Suppressor macrophage treated with lipopolysaccharide for 4 hours (primary cell): ENCODE measurements around the gene HEXIM1.

ENCODE experiments used
- DNase-seq: peaks from one replicate; pipeline ENCODE4 v3.0.0-alpha.2; 2020

Gene HEXIM1

DNA sequence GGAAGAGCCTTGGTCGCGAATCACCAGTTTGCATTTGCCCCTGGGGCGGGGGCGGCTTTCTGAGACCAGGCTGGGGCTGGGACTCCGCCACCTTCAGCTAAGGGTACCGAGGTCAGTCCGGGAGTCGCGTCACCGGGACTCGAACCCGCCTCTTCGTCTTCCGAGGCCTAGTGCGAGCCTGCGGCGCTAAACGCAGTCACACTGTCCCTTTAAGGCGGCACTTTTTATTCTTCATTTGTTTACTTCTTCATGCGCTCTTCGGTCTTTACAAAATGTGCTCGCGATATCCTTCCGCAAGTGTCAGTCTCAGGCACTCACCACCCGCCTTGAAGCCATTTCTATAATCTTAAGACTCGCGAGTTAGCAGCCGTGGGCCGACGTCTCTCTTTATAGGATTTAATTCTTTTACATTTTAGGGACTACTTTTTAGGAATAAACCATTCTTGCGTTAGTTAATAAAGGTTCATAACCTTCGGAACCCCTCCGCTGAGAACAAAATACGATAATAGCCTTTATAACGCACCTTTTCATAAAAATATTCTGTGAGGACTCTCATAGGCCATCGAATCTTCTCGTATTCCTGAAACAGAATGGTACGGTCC, 593 bp upstream of the HEXIM1 start:
- DNase-seq, result peak; percentile 89

DNA sequence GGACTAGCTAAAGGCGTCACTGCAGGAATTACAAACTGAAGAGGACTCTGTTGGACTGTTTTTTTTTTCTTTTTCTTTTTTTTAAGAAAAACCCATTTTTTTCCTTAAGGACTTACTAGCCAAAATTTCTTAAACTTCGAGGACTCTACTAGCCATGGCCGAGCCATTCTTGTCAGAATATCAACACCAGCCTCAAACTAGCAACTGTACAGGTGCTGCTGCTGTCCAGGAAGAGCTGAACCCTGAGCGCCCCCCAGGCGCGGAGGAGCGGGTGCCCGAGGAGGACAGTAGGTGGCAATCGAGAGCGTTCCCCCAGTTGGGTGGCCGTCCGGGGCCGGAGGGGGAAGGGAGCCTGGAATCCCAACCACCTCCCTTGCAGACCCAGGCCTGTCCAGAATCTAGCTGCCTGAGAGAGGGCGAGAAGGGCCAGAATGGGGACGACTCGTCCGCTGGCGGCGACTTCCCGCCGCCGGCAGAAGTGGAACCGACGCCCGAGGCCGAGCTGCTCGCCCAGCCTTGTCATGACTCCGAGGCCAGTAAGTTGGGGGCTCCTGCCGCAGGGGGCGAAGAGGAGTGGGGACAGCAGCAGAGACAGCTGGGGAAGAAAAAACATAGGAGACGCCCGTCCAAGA, 878 bp downstream of the HEXIM1 start:
- peak; percentile 78 for DNase-seq

- DNase-seq, result peak; percentile 54
Observed at GRCh38 chr17:45149669-45150664, 1.7 kb downstream of the HEXIM1 start.

DNA sequence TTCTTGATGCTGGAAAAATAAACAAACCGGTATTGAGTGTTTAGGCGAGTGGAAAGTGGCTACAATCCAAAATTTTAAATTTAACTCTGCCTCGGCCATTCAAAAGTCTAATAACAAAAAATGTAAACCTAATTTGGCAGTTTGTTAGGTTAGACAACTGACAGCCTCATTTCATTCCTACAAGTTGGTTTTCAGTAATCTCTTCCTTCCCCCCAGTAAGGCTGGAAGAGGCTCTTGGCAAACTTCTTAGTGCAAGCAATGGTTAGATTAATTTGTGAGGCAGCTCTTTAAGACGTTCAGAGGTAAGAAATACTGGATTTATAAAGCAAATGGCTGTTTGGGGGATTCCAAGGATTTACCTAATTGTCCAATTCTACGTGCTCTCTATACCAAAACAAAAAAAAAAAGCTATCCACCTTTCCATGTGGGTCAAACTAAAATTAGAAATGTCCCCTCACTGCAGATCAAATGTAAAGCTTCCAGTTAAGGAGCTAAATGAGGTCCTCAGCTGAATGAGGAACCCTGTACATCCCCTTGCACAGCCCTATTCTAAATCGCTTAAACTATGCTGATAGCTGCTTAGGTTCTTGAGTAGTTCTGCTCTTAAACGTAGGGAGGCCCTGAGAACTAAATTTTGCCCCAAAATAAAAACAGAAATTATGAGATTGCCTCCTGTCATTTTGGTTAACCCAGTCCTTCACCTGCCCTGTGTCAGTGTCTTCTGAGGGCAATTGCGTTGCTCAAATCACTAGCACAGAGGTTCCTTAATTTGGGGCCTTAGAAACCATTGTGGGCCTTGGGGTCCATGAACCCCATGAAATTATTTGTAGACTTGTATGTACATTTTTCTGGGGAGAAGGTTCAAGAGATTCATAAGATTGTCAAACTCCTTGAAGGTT, 2.9 kb downstream of the HEXIM1 start:
- DNase-seq, result no peak

GRCh38 chr17:45155029-45155428, 6.8 kb downstream of the HEXIM1 start:
- DNase-seq, result no peak

- DNase-seq, result no peak
Observed at GRCh38 chr17:45155483-45155882, 7.2 kb downstream of the HEXIM1 start.

GRCh38 chr17:45156242-45156641, 8.0 kb downstream of the HEXIM1 start:
- DNase-seq, result no peak

DNA sequence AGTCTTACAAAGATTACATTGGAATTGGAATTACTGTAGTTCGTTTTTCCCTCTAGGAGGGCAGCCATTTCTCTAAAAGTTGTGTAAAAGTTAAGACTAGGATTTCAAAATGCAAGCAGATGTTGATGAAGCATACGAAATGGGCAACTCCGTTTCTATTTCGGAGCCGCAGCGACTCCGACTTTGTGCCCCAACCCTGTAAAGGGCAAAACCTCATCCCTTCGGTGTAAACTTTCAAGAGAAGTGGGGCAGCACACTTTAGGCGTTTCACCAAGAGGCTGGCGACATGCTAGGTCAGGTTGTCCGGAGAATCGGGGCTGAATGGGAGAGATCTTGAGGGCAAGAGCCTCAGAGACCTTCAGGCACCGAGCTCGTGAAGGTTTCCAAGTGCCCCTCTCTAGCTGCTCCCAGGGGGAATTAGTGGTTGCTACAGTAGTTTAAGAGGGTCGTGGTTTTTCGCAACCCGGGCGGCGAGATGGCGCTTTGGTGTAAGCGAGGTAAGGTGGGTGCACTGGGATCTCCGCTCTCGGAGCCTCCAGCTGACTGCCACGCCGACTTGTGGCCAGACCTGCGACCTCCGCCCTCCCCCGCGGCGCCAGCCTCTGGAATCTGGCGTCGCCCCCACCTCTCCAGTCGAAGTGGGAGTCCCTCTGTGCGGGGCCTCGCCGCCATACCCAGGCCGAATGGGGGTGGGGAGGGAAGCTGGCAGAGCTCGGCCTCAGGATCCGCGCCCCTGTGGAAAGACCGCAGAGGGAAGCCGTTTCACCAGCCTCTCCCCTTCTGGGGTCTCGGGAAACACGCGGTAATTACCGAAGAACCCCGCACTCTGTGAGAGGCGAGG, 12.4 kb downstream of the HEXIM1 start:
- DNase-seq, result peak; percentile 56

- peak; percentile 100 for DNase-seq
Observed at GRCh38 chr17:45161288-45162024, 13.2 kb downstream of the HEXIM1 start, which contains the start of gene HEXIM2. Gene HEXIM2, plus strand, starts transcription at chr17:45161875. Its CDS starts 919 bp downstream, at chr17:45162794.

DNA sequence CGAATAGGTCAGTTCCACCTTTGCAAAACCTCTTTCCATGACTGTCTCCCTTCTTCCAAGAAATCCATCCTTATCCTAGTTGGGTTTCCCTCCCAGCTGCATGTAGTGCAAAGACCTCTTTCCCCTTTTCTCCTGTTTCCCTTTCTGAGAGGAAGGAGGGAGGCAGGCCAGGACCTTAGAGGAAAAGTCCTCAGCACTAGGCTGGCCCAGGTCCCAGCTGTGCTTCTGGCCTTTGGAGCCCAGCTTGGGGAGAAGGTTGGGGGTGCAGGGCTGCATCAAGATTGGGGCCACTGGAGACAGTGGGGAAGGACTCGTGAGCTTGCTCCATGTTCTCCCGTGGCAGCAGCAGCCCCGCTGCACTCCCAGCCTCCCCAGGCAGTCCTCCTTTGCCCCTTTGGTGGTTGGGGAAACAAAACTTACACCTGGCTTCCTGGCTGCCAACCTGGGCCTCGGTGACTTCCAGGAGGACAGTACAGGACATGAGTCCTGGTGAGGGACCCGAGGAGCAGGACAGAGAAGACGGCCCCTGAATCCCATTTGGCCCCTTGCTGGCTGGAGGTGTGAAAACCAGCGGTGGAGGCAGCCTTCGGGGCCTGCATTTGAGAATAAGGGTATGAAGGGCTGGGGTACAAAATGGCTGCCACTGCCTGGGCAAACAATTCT, 13.9 kb downstream of the HEXIM1 start:
- DNase-seq, result no peak

DNA sequence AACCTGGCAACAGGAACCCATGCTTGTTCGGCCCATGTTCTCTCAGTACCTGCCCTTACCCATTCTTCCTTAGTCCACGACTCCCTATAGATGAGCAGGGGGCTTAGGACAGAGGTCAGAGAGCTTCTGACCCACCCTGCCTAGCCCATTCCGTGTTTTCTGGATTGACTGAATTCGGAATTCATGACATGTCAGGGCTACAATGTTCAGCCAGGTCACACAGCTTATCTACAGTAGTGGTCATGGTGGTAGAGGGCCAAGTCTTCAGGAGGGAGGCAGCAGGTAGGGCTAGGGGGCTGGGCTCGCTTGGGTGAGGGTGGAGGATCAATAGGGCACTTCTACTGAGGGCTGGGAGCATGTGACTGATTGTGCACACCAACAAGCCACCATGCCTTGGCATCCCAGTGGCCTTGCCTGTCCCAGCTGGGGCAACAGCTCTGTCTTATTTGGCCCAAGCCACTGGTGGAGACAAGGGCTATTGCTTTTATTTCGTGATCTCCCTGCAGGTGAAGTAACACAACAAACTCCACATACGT, 16.5 kb downstream of the HEXIM1 start:
- DNase-seq, result no peak

DNA sequence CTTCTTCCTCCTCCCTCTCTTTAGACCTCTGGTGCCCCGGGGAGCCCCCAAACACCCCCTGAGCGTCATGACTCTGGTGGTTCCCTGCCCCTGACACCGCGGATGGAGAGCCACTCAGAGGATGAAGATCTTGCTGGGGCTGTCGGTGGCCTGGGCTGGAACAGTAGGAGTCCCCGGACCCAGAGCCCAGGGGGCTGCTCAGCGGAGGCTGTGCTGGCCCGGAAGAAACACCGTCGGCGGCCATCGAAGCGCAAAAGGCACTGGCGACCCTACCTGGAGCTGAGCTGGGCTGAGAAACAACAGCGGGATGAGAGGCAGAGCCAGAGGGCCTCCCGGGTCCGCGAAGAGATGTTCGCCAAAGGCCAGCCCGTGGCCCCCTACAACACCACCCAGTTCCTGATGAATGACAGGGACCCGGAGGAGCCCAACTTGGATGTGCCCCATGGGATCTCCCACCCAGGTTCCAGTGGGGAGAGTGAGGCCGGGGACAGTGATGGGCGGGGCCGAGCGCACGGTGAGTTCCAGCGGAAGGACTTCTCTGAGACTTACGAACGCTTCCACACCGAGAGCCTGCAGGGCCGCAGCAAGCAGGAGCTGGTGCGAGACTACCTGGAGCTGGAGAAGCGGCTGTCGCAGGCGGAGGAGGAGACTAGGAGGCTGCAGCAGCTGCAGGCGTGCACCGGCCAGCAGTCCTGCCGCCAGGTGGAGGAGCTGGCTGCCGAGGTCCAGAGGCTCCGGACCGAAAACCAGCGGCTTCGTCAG, 20.9 kb downstream of the HEXIM1 start:
- DNase-seq, result no peak

DNA sequence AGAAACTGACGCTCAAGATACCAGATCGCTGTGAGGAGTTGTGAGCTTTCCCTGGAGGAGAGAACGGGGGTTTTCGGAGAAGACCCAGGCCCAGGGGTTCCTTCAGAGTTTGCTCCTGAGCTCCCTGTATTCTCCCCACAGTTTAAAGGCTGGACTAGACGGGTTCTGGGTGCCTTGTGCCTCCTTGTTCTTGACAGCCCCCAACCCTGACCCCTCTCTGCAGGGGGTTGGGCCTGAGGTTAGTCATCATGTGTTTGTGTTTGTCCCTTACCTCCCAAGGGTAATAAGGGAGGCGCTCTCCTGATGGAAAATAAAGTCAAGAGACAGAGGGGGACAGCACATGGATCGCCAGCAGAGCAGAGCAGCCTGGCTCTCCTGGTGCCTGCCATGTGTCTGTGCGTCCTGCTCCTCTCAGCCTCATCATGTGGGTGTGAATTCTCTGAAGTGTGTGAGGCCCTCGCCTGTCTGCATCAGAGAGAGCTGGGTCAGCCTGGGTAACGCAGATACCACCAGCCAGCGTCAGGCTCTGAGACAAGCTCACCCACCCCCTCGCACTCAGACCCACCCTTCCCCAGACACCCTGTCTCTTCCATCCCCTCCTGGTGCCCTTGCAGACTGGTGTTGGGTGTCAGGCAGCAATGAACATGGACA, 22.1 kb downstream of the HEXIM1 start:
- DNase-seq, result no peak

DNA sequence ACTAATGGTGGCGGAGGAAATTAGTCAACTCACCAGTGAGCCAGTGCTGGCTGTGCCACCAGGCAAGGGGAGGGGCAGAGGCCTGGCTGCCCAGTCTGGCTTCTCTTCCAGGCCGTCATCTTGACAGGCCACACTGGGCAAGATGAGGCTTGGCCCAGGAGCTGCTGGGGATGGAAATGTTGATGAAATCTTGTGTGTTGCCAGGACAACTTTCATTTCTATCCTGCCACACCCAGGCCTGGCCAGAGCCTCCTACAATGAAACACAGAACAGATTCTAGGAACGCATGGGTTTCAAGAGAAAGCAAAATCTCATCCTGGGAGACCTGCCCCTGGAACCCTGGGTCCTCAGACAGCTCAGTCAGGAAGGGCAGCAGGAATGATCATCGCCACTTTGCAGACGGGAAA, 22.7 kb downstream of the HEXIM1 start:
- peak; percentile 65 for DNase-seq

GRCh38 chr17:45171338-45172231, 23.3 kb downstream of the HEXIM1 start:
- peak; percentile 31 for DNase-seq

GRCh38 chr17:45172232-45172540, 23.9 kb downstream of the HEXIM1 start:
- no peak for DNase-seq

- DNase-seq, result peak; percentile 44
Observed at GRCh38 chr17:45172541-45173286, 24.4 kb downstream of the HEXIM1 start.
